ENCODE data around the gene FBXO33.

- TF ChIP-seq EZH2 (IDR thresholded peaks at IDR 0.05; ENCODE audit: insufficient read depth, poor library complexity, severe bottlenecking) (no peak), EZH2phosphoT487 (IDR thresholded peaks at IDR 0.05; ENCODE audit: insufficient read depth, low read depth) (no peak)
These were observed 10.0 kb downstream of the FBXO33 start for GRCh38 chr14:39422243-39422642.

Data from GM23248 (cell line).